GM21528 (cell line): ENCODE data around the gene SPEN.

Experiments
- ATAC-seq: cut with Tn5 transposase; IDR thresholded peaks from one replicate; pipeline ENCODE4 v1.9.1; 2021; ENCODE audit warnings: mild to moderate bottlenecking, moderate library complexity; ENCODE audit not compliant: unreplicated experiment, low FRiP score

SPEN gene

DNA sequence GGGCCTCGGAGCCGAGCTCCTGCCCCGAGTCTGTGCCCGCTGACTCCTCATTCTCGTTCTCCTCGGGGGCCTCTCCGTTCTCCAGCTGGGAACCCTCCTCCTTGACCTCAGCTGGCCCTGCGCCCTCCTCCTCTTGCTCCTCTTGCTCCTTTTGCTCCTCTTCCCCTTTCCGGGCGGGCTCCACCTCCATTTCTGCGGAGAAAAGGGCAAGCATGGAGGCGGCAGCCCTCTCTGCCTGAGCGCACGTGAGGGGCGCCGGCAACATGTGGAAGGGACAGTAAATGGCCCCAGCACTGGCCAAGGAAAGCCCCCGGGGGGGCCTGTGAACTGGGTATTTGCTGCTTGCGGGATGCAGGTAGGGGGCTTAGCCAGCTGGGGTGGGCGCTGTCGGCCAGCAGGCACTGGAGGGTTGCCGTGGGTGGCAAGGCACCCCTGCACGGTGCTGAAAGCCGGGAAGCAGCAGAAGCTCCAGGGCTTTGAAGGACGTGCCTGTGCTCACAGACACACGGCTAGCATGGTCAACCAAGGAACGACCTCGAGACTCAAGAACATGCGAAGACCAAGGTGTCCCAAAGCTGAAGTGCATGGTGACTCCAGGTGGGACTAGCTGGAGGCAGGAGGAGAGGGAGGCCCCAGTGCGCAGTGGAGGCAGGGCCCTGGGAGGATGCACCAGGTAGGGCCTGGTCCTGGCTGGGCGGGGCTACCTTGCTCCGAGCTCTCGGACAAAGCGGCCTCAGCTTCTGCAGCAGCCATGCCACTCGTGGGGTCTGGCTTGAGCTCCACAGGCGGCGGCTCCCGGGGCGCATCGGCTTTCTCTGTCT, 97.7 kb downstream of the SPEN start:
- no peak for ATAC-seq

DNA sequence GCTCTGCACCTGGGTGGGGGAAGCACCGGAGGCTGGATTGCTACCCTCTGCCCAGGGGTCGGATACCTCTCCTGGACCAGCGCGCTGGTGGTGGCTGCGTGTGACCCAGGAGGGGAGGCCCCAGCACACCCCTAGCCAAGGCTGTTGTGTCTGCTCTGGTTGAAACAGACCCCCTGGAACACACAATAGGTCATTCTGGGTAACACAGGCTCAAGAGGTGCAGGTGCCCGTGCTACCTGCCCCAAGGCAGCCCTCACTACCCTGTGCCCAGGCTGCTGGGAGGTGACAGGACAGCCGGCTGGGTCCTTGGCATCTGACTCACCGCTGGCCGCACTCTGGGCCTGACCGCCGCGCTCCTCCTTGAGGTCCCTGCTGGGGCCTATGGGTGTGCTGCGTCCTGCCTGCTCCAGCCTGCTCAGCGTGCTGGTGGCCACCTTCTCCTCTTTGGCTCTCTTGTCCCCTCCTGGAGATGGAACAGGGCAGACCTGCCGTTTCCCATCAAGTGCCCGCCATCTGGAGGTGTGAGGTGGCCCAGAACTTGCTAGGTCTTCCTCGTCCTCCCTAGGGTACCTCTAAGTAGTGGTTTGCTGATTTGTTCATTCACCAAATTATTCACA, 98.4 kb downstream of the SPEN start:
- no peak for ATAC-seq

DNA sequence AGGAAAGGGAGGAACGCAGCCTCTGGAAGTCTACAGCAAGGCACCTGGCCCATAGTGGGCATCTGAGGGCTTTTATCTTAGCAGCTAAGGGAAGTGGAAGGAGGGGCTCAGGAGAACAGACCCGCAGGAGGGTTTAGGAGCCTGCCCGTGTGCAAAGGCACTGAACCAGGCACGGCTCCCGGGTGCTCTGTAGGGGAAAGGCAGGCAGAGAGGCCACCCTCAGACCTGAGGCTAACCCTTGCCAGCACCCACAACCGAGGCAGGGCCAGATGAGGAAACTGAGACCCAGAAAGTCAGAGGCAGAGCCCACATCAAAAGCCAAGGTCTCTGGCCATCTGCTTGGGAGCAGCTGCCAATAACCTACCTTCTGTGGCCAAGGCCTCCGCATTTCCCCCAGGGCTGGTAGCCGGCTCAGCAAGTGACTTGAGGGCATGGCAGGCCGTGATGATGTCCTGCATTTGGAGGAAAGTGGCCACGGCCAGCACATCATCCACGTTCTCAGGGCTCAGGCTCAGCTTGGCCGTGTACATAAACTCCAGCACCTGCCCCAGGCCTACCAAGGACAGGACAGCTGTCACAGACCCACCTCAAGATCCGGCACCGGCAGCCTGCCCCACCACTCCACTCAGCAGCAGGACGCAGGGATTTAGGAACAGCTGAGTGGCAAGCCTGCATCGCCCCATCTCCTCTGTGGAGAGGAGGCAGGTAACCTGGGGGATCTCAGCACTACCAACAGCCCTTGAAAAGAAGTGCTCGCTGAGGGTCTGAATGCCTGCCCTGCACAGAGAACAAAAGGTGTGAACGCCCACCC, 99.3 kb downstream of the SPEN start:
- ATAC-seq = no peak

DNA sequence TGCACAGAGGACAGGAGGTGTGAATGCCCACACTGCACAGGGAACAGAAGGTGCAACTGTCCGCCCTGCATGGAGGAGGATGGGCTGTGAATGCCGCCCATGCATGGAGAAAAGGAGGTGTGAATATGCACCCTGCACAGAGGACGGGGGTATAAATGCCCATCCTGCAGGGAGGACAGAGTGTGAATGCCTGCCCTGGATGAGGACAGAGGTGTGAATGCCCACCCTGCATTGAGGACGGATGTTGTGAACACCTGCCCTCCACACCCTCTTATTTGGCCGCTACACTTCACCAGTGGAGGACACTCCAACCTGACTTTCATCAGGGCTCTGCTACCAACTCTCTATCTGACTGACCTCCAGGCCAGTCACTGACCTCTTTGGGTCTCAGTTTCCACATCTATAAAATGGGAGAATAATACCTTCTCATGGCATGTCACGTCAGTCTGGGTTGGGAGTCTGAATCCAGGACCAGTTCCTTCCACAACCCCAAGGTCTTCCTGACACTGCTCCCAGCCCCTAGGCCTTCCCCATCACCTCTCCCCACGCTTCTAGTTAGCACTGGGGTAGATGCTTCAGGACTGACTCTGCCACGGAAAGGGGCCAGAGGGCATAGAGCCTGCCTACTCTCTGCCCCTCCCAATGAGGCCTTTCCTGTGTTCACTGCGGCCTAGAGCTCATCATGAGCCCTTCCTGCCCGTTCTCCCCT, 100.0 kb downstream of the SPEN start:
- no peak for ATAC-seq

DNA sequence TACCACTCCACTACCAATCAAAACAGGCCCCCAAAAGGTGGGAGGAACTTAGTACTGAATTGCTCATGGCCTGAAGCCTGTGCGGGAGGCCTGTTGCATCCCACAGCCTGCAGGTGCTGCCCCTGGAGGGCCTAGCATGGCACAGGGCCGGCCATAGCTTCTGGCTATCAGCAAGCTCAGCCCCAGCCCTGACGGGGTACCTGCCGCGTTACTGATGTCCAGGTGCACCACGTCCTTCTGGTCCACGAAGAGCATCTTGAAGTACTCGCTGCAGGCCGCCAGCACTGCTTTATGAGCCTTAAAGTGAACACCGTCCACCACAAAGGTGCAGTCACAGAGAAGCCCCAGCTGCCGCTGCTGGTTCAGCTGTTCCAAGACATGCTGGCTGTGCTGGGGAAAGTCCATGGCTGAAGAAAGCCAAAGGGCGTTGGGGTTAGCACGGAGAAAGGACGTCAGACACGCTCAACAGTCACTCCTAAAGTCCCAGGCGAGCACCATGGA, 100.6 kb downstream of the SPEN start:
- no peak for ATAC-seq

DNA sequence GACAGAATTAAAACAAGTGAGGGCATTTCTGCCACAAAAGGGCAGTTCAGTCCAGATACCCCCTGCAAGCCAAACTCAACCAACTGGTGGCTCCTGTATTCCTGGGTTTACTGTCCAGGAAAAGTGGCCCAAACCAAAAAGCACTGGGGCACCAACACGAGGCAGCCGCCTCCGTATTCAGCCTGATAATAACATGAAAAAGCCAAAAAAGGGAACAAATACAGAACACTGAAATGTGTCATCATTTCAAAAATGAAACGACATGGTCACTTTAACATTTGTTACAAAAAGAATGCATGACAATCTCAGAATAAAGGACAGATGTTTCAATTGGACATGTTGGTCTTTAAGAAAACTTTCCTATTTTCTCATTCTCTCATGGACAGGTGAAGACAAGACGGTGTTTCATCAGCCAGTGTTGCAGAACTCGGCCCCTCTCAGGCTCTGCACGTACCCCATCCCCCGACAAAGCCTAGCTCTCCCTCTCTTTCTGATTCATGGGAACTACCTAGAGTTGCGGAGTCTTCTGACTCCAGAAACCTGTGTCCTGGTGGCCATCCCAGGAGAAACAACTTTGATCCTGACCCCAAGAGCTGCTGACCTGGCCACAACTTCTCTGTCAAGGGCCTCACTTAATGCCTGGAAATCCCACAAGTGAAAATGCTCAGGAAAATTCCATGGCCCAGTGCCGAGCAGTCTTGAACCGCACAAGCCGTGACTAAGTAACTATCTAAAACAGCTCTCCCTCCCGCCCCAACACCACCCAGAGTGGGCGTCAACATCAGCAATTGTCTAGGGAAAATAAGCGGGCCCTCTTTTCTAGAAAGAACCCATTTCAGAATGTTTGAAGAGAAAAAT, 101.3 kb downstream of the SPEN start:
- ATAC-seq = no peak

DNA sequence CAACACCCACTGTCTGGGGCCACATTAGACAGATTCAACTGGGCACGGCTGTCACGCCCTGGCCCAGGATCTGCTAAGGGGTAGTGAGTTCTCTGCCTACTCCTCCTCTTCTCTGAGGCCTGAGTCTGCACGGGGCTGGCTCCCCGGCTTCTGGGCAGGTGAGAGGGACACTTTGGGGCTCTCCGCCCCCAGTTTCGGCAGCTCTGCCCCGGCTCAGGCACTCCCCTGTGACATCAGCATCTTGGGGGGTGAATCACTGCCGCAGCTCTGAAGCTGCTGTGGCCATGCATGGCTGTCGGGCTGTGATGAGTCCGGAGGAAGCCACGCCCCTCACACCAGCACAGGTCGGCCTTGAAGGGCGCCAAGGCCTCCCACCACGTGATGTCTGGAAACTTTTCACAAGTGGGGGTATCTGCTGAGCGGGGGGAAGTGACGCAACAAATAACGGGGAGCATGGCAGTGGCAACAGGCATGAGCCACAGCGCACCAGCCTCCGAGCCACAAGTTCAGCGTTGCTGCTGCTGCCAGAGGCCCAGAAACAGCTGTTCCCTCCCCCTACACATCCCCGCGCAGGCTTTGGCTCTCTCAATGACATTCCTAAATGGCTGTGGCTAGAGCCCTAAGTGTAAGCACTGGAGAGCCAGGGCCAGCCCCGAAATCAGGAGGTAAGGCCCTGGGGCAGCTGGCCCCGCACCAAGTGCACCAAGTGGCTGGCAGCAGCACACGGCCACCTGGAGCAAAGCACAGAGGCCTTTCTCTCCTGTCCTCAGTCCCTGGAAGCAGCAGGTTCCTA, 102.1 kb downstream of the SPEN start:
- peak; percentile 52 for ATAC-seq

DNA sequence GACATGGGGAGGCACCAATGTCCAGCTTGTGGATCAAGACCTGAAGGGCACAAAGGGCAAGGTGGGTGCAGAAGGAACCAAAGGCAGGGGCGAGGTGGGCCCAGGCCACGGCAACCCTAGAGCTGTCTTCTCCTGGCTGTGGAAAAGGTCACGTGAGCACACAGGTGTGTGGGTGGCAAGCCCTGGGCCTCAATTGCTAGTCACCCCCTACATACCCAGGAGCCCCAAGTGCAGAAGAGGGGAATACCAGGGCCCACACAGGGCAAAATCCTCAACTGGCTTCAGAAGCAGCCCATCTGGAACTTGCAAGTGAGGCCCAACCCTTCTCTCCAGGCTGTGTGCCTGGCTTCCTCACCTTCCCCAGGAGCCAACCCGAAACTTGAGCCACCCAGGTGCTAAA, 102.8 kb downstream of the SPEN start:
- no peak for ATAC-seq

DNA sequence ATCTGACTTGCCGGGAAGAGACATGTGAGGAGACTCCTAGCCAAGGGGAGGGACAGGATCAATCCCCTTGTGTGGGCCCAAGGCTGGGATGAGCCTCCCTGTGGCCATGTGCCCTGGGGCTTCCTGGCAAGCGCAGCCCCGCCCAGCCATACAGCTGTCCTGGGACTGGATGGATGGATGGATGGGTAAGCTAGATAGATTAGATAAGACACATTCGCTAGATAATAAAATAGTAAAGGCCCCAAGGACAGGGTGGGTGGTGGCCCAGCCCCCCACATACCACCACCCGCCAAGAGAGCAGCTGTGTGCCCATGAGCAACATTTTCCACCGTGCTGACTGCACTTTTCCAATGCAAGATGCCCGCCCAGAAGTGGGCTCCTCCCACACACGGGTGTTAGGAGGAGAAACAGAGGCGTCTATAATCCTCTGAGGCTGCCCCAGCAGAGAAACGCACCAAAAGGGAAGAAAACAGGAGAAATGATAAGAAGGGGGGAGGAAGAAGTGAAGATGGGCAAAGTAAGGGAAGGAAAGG, 103.3 kb downstream of the SPEN start:
- ATAC-seq = no peak

DNA sequence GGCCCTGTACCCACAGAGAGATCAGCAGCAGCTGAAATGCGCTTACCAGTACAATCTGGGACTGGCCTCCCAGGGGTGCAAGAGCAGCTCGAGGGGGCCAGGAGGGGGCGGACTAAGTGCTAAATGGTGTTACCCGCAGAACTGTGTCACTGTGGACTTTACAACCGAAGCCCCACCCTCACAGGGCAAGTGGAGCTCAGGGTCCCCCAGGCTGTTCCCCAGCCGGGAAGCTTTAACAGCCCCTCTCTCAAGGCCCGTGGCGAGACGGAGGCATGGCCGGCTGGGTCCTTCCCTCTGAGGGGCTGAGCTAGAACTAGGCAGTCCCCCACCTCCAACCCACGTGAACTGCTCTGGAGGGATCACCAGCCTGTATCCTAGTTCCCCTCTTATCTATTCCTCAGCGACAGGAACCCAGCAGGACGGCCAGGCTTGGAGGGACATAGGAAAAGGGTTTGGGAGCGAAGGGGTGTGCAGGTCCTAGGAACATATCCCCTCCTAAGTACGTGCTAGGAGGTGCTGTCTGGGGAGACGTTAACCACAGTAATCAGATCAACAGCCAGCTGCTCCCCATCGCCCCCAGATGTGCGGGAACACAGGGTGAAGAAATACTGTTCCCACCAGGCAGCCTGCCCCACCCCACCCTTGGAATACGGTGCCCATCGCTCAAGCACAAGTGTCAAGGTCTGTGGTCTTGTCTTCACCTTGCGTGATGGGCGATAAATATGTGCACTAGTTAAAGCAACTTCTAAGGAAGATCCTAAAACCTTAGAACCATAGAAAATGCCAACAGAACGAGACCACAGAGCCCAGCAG, 104.0 kb downstream of the SPEN start:
- no peak for ATAC-seq

DNA sequence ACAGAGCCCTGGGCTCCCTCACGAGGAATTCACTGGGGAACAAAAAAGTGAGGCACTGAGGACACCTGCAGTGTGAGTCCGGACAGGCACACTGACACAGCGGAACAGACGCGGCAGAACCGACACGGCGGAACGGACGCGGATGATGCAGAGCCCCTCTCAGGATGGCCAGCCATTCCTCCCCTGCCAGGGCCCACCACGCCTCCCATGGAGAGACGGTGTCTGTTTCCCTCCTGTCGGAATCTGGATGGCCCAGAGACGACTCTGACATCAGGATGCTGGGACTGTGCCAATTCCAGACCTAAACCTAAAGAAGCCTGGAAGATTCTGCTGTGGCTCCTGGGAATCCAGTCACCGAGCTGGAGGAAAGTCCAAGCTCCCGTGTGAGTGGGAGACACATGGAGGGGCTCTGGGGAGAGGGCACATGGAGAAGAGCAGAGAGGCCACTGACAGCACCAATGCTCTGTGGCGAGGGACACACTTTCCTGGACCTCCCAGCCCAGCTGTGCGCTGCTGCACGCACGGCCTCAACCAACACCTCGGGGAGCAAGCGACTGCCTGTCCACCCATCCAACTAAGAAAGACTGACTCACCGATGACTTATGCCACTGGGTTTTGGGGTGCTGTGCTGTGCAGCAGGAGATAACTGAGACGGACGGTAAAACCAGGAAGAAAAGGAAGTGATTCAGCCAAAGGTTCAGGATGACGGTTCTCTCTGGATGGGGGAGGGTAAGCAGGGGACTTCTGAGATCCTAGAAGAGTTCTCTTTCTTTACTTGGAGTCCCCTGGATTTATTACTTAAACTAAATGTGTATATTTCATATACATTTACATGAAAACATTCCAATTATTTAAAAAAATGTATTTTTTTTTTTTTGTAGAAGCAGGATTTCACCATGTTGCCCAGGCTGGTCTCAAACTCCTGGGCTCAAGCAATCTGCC, 105.1 kb downstream of the SPEN start:
- ATAC-seq = no peak

DNA sequence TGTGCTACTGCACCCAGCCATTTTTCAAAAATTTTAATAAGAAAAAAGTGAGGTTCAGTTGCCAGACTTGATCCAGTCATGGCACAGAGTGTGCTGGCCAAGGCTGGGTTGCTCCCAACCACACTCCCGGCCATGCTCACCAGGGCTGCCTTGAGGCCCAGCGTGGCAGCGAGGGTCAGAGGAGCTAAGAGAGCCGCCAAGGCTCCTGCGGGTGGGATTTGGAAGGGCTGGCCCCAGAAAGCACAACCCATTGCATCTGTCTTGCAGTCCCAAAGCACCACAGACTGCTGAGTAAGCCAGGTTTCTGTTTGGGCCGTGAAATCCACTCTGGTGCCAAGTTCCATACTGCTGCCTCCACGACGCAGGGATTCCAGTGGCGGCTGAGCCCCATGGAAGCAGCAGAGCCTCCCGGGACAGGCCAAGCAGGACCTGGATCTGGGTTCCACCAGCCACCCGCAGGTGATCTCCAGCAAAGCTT, 105.8 kb downstream of the SPEN start:
- no peak for ATAC-seq

DNA sequence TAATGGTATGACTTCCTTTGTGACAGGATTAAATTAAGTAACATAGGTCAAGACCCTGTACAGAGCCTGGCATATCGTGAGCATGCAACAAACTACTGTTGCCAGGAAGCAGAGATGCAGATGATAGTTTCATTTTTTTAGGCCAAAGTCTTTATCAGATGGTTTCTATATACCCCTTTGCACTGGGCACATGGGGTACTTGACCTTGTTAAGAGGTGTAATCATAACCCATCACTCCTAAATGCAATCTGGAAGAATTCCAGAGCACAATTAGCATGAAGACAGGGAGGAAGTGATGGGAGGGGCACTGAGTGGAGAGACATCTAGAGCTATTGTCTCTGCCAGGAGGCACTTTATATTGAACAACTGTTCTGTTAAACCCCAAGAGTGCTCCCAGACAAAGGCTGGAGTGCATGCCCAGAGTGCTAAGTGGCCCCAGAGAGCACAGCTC, 106.3 kb downstream of the SPEN start:
- no peak for ATAC-seq

DNA sequence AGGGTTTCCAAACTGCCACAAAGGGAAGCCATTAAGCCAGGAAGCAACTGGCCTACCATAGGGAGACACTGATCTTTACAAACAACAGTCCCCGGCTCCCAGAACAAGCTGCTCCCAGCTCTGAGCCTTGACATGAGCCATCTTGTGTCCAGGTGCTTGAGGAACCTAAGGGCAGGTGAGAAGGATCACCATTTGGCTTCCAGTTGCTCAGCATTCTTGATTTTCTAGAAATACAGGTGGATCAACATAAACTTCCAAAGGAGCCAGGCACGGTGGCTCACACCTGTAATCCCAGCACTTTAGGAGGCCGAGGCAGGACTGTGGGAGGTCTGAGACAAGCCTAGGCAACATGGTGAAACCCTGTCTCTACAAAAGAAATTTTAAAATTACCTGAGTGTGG, 106.8 kb downstream of the SPEN start:
- ATAC-seq = no peak

DNA sequence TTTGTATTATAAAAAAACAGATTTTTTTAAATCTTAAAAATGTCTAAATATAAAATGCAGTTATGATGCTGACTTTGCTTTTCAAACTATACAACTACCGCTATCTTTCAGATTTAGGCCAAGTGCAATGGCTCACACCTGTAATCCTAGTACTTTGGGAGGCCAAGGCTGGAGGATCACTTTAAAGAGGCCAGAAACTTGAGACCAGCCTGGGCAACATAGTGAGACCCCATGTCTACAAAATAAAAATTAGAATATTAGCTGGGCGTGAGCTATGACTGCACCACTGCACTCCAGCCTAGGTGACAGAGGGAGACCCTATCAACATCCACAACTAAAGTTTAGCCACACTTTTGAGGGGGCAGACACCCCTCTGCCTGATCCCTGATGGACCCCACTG, 108.0 kb downstream of the SPEN start:
- ATAC-seq = no peak

DNA sequence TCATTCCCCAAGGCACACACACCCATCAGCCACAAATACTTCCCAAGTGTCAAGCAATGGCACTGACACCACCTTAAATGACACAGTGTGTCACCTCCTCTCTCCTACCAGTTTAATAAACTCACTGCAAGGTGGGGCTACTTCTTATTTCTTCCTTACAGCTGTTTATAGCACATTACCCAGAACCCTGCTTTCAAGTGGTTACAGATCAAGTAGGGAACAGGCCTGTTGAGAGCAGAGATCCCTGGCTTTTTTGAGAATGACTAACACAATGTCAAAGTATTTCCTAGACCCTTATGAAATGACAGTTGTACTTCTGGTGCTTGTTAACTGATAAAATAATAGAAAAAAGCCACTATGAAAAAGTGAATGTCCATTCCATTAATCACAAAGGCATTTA, 108.6 kb downstream of the SPEN start:
- no peak for ATAC-seq
